NCI-H1048 (cell line): Measurements from ENCODE around the gene TTYH3.
"Not testable (repeated sequence)": the region's sequence is repeated elsewhere in the genome, so short reads cannot be mapped to it uniquely, and the experiment has no call there.

Experiments used
- DNase-seq: peaks from one replicate; lab custom pipeline; 2025; lab: John Stamatoyannopoulos, UW

TTYH3 gene, protein sequence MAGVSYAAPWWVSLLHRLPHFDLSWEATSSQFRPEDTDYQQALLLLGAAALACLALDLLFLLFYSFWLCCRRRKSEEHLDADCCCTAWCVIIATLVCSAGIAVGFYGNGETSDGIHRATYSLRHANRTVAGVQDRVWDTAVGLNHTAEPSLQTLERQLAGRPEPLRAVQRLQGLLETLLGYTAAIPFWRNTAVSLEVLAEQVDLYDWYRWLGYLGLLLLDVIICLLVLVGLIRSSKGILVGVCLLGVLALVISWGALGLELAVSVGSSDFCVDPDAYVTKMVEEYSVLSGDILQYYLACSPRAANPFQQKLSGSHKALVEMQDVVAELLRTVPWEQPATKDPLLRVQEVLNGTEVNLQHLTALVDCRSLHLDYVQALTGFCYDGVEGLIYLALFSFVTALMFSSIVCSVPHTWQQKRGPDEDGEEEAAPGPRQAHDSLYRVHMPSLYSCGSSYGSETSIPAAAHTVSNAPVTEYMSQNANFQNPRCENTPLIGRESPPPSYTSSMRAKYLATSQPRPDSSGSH

GRCh38 chr7:2631946-2632732 is at the start of gene TTYH3:
Gene TTYH3, plus strand, starts transcription at chr7:2631986. Its CDS starts 170 bp downstream, at chr7:2632156.
- no peak for DNase-seq

DNA sequence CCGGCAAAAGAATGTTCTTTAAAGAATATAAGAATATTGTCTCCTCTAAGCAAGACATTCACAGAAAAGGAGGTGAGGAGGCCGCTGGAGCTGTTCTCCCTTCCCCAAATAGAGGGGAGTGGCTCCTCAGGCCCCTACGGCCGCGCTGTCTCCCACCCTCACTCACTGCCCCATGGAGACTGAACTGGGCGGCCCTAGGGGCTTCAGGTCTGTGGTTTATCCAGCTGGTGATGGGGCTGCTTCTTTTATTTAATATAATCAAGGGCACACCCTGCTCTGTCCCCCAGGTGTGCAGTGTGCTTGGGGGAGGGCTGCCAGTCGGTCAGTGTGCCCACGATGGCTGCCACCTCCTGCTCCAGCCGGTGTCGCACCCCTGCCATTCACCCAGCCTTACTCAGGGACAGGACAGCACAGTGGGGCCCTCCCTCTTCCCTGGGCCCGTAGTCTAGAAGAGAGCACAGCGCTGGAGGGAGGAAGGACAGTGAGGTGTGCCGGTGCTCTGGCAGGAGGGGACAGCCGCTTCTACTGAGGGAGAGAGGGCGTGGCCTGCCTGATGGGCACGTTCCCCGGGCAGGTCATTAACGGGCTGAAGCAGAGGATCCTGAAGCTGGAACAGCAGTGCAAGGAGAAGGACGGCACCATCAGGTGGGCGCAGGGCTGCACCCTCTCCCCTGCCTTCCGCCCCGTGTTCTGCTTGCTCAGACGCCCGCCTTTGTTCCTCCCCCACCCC is 49.6 kb upstream of the TTYH3 start:
- no peak for DNase-seq

DNA sequence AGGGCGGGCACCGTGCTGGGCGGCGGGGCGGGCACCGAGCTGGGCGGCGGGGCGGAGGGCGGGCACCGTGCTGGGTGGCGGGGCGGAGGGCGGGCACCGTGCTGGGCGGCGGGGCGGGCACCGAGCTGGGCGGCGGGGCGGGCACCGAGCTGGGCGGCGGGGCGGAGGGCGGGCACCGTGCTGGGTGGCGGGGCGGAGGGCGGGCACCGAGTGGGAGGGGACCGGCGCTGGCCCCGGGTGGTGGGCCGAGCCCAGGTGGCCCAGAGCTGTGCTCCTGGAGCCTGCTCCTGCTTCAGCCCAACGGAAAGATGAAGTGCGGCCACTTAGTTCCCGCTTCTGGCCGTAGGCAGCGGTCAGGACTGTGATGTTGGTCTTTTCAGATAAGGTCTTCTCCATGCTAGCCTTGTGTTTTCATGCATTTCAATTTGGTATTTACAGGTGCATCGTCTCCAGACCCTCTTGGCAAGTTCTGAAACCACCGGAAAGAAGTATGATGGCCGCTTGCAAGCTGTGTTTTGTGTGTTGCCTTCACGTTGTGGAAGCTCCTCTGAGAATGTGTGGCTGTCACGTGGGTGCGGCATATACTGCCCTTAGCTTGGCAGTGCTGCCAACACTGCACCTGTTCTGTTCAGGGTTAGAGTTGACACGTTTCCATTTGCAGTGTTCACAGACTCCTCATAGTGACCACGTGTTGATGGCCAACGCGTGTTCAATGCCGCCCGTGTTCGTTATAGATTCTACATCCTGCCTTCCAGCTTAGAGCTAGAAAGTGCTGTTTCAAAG is 47.8 kb upstream of the TTYH3 start:
- no peak for DNase-seq

DNA sequence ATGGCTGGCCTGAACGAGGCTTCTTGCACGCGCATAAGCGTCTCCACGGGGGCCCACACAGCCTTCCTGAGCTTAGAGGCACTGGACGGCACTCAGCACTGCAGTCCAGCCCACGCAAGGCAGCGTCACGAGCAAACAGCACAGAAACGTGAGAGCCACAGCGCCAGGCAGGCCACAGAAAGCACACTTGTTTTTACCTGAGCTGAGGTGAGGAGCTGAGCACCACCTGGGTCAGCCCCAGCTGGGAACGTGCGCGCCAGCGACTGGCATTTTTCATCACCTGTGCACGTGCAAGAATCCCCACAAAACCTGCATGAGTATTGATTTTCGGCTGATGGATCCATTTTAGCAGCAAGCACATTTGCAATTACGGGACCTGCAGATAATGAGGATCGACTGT is 46.3 kb upstream of the TTYH3 start:
- DNase-seq = no peak

- DNase-seq = no peak
Observed at GRCh38 chr7:2586326-2587020, 45.3 kb upstream of the TTYH3 start.

- DNase-seq = no peak
Observed at GRCh38 chr7:2587134-2587533, 44.7 kb upstream of the TTYH3 start.

- no peak for DNase-seq
Observed at GRCh38 chr7:2587778-2588177, 44.0 kb upstream of the TTYH3 start.

DNA sequence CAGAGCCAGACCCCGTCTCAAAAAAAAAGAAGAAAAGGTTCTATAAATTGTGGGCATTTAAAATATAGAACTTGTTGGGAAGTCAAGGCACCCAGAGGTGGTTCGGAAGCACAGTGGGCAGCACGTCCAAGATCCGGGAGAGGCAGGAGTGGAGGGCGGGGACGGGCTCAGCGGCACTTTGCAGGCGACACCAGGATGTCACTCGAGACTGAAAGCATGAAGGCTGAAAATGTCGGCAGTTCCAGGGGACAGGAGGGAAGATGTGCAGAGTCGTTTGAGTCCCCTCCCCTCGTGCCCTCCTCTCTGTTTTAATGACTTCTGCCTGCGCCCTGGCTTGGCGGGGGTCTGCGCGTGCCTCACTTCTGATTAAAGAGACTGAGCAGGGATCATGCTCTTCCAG is 42.4 kb upstream of the TTYH3 start:
- DNase-seq = no peak

DNA sequence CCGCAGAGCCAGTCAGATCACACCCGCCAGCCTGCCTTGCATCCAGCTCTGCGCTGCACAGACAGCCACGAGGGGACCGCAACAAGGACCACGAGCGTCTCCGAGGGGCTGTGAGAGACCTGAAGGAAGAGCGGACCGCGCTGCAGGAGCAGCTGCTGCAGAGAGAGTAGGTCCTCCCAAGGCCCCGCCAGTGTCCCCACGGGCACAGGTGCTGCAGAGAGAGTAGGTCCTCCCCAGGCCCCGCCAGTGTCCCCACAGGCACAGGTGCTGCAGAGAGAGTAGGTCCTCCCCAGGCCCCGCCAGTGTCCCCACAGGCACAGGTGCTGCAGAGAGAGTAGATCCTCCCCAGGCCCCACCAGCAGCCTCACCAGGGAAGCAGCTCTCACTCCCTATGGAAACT is 41.8 kb upstream of the TTYH3 start:
- DNase-seq = not testable (repeated sequence)

- DNase-seq = no peak
Observed at GRCh38 chr7:2592375-2592865, 39.4 kb upstream of the TTYH3 start.

GRCh38 chr7:2593036-2593727 is 38.6 kb upstream of the TTYH3 start:
- no peak for DNase-seq

GRCh38 chr7:2594599-2594998 is 37.2 kb upstream of the TTYH3 start:
- DNase-seq = no peak

GRCh38 chr7:2595258-2595860 is 36.4 kb upstream of the TTYH3 start:
- DNase-seq = no peak

DNA sequence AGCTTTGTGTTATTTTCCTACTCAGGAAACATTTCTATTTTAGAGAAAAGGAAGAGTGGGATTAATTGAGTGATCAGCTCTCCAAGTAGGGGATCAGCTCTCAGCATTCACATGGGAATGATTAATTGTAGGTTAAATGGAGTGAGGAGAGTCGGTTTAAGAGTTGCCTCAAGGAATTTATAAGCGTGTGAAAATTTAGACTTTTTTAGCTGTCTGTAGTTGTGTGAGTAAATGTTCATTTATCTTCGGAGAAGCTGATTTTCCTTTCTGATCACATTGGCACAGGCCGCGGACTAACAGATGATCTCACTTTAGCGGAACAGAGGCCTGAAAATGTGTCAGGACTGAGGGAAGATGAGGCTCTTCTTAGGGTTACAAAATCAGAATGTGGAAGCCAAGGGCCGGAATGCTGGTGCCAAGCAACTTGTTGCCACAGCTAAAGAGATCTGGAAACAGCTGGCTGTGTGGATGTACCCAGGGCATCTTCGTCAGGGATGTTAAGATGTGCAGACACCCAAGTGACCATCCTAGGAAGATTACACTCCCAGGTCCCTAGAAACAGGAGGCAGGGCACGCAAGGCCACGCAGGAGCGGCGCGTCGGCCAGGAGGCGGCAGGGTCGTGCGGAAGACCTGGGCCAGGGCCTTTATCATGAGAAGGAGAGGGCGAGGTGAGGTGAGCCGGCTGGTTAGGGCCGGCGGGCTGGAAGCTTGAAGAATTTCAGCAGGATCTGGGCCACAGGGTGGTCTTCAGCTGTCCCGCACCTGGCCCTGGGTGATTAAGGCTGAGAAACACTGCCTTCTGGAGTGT is 35.1 kb upstream of the TTYH3 start:
- no peak for DNase-seq

DNA sequence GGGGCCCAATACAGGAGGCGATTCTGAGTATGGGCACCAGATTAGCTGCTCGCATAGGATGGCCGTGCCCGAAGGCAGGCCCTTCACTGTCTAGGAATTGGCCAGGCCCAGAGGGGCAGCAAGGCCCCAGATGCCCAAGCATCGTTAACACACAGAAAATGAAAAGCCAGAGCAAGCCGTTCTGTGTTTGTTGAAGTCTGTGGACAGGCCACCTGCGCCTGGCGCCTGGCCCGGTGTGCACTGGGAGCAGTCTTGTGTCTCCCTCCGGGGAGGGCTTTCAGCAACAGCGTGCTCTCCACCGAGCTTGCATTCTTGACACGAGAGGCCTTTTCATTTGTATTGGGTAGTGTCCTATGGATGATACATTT is 34.5 kb upstream of the TTYH3 start:
- no peak for DNase-seq

- no peak for DNase-seq
Observed at GRCh38 chr7:2598154-2598823, 33.5 kb upstream of the TTYH3 start.

GRCh38 chr7:2601065-2601464 is 30.7 kb upstream of the TTYH3 start:
- DNase-seq = no peak

GRCh38 chr7:2601907-2602306 is 29.9 kb upstream of the TTYH3 start:
- no peak for DNase-seq
